Upper lobe of left lung (tissue), 4 donors: ENCODE results near the gene MAP1LC3C.

ENCODE experiments used
- CTCF ChIP-seq, 6 experiments: fragments of 450-650 bp in 4 of 6; fragments of 200-600 bp in 2 of 6; sonication (generic) in 2 of 6; IDR thresholded peaks; one replicate each; pipeline ENCODE4 v1.5.1; 2016 to 2019; ENCODE audit warnings: antibody characterized with exemption in 6 of 6
- EP300 ChIP-seq, 4 donors: sonication (generic); formaldehyde crosslinking; IDR thresholded peaks; one replicate each; pipeline ENCODE4 v1.5.1; 2017; ENCODE audit warnings: antibody characterized with exemption in 4 of 4, control low read depth in 2 of 4
- POLR2A ChIP-seq, 4 donors: fragments of 450-650 bp; IDR thresholded peaks; one replicate each; pipeline ENCODE4 v1.5.1; 2016 to 2017; ENCODE audit warnings: antibody characterized with exemption in 4 of 4, mild to moderate bottlenecking in 2 of 4
- POLR2AphosphoS5 ChIP-seq, 2 donors: sonication (generic); formaldehyde crosslinking; IDR thresholded peaks; one replicate each; pipeline ENCODE4 v1.5.1; 2017; ENCODE audit warnings: antibody characterized with exemption in 2 of 2

DNA sequence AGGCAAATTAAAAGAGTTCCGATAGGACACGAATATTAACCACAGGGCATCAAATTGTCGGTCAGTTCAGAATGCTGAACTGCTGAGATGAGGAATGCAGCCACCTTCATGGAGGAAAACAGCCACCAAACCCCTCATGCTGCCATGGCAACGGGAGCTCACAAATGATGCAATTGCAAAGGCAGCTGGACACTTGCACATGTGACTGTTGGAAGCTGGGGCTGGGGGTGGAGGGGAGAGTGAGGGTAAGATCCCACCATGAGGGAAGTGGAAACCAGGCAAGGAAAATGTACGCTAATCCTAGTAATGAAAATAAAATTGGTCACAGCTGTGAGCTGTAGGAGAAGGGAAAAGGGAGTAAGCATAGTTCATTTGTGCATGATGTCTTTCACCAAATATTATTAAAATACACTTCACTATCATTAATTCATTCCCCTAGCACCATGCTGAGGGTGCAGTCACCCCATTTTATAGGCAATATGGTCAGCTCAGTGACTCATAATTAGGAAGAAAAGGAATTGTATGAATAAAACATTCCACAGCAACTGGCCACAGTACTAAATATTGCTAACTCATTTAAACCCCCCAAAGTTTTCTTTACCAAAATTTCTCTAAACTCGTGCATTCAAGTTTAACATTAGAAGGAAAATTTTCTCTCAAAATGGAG is 26.1 kb downstream of the MAP1LC3C start:
- no peak for TF ChIP-seq CTCF (IDR thresholded peaks at IDR 0.05)
- TF ChIP-seq POLR2A (IDR thresholded peaks at IDR 0.05), result no peak
- no peak for TF ChIP-seq POLR2AphosphoS5 (IDR thresholded peaks at IDR 0.05)
- TF ChIP-seq EP300 (IDR thresholded peaks at IDR 0.05), result no peak
